ENCODE results near the gene SPRR5.

GRCh38 chr1:152964536-152964935 lies 17.5 kb downstream of the SPRR5 start:
- TF ChIP-seq YY1 (IDR thresholded peaks at IDR 0.05; ENCODE audit: insufficient read depth, insufficient read length) (no peak), SUZ12 (IDR thresholded peaks at IDR 0.05; ENCODE audit: extremely low read depth, insufficient read depth, insufficient read length) (no peak), ZNF274 (IDR thresholded peaks at IDR 0.05; ENCODE audit: low read depth, low read length) (no peak)
